ENCODE measurements around the gene PITX2.

Gene PITX2

DNA sequence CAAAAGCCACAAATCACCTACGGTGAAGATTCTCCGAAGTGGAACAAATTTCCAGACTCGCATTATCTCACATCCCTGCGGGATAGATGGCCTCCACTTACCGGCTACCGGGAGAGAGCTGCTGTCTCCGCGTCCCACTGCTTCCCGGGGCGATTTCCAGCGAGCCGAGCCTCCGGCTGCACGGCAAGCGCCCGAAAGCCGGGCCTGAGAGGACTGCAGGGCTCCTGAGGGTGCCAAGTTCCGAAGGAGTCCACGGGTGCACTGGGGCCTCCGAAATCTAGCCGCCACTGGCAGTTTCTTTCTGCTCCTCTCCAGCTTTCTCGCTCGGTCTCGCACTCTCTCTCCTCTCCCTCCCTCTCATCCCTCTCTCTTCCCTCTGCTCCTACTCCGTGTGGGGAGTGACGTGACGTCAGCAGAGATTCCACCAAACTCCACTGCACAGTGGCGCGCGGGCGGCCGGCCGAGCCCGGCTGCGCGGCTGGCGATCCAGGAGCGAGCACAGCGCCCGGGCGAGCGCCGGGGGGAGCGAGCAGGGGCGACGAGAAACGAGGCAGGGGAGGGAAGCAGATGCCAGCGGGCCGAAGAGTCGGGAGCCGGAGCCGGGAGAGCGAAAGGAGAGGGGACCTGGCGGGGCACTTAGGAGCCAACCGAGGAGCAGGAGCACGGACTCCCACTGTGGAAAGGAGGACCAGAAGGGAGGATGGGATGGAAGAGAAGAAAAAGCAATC, 14.0 kb upstream of the PITX2 start:
- no peak for DNase-seq

DNA sequence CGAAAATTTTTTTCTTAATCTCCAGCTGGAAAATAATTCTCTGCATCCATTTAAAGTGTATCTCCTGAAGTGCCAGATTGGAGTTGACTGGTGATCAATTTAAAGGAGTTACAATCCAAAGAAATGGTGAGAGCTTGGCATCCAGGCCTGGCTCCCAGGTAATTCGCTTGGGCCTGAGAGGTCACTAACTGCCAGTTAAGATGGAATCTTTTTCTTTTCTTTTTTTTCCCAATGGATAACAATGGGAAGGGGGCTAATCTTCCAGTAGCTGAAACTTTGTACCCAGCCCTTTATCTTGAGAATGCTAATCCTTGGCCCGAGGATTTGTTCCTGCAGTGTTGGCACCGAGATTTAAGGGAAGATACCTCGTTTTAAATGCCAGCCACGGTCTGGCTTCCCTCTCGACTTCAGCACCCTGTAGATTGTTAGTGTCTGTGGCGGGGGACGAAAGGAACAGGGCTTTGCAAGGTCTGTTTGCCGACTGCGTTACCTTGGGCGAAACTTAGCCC, 13.3 kb upstream of the PITX2 start:
- DNase-seq: no peak

DNA sequence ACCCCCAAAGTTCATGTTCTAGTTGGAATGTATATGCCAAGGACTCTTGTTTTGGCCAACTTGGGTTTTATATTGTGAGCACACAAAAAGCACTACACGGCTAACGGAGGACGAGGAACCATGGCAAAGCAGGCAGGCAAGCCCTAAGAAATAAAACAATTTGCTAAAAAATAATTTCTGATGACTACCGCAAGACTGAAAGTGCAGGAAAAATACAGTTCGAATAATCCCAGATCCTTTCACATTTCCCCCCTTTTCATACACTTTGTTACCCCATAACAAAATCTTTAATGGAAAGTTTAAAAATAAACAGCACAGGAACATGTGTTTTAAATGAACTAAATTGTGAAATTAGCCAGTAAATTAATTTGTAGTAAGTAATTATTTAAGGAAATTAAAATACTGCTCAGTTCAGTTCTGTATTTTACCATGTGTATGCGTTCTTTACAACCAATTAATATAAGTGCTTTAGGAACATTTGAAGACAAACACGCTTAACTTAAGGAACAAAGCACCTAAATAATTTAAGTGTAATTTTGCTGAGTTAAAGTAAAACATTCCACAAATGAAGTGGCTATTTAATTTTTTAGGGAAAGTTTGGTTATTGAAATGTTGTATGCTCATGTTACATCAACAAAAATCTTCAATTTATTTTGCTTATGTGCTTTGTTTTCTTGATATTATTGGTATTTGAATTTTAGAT, 12.4 kb upstream of the PITX2 start:
- DNase-seq: no peak

DNA sequence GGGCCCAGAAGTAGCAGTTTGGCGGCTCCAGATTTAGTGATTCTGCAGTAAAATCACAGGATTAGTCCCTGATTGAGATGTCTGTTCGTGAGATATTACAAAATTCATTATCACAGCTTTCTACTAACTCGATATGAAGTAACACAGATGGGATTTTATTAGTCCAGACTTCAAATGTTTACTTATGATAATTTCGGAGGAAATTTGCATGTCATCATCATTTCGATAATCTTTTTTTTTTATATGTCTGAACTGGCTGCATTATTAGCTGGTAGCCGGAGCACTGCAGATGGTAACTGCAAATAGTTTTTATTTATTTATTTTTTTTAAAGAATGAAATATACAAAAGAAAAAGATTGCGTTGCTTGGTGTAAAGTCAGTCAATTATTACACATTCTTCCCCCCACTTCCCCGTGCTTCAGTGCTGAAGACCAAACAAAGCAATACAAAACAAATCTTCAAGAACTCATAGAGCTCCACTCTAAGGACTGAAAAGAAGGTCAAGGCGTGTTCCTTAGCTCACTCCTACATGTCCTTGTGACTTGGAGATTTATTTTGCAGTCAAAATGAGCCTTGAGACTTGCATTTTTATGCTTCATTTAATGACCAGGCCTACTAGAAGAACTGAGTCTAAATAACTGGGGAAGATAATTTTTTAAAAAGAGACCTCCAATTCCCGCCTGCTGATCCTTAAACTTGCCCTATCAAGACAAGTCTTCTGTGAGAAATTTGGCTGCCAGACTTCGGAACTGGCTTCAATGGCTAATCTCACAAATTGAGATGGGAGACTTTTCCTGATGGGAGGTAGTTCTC, 11.7 kb upstream of the PITX2 start:
- no peak for DNase-seq

DNA sequence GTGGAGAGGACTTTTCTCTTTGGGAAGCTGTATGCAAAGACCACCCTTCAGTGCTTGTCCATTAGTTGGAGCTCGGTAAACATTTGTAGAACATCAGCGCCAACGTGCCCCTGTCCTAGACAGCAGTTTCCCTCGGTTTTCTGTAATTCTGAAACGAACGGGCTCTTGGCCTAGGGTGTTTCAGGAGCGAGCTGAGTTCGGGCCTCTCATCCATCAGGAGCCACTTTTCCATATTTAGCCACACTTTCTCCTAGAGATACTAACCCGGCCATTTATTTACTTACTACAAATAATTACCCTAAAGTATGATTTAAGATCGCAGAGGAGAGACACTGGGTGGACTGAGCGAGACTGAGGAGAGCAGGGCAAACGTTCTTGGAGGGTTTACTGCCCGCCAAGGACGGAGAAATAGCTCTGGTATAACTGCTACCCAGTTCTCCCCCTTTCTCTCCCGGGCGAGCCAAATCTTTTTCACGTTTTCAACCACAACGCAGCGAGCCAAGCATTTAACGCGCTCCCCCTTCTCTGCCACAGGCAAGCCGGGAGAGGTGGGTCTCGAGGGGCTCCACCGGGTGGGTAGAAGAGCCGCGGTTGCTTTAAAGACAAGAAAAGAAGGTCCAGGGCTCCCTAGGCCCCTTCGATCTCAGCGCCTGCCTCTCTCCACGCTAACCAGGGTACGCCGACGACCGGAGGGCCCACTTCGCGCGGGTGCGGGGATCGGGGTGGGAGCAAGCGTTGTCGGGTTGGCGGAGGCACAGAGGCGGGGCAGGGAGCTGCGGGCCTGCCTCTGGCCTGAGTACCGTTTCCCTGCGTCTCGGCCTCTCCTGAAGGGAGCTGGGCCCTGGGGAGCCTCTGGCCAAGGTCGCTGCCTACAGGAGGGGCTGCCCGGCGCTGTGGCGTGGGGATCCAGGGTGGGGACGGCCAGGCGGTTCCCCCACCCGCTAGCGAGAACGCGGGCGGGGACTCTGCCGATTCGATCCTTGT, 10.8 kb upstream of the PITX2 start:
- no peak for DNase-seq

DNA sequence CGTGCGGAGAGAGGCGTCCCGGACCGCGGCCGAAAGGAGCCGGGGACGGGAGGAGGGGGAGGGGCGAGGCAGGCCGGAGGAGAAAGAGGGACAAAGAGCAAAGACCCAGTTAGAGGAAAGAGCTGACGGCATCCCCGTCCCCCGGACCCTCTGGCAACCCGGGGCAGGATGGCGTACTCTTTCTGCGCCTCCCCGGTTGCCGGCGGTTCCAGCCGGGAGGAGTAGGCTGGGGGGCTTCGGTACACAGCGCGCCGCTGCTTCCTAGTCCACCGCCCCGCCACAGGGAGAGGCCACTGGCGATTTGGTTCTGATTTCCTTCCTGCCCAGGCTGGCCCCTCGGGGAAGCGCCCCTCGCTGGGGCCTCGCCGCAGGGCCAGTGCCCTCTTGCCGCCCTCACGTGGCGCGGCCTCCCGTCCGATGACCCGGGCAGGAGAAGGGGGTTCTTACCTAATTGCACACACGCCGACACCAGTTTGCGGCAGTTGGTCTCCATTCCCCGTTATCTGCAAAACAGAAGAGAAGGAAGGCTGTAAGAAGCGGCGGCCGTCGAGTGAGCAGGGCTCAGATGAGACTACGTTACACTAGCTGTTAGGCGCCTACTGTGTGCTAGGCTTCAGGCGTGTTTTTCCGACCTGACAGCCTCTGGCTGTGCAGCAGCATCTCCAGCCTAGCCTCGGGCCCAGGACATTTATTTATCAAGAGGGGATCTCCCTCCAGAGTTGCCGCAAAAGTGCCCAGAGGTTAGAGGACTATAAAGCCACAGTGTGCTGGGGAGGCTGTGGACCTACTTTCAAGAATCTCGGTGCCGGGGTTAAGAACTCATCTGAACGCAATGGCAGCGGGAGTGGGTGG, 9.9 kb upstream of the PITX2 start:
- DNase-seq: no peak

DNA sequence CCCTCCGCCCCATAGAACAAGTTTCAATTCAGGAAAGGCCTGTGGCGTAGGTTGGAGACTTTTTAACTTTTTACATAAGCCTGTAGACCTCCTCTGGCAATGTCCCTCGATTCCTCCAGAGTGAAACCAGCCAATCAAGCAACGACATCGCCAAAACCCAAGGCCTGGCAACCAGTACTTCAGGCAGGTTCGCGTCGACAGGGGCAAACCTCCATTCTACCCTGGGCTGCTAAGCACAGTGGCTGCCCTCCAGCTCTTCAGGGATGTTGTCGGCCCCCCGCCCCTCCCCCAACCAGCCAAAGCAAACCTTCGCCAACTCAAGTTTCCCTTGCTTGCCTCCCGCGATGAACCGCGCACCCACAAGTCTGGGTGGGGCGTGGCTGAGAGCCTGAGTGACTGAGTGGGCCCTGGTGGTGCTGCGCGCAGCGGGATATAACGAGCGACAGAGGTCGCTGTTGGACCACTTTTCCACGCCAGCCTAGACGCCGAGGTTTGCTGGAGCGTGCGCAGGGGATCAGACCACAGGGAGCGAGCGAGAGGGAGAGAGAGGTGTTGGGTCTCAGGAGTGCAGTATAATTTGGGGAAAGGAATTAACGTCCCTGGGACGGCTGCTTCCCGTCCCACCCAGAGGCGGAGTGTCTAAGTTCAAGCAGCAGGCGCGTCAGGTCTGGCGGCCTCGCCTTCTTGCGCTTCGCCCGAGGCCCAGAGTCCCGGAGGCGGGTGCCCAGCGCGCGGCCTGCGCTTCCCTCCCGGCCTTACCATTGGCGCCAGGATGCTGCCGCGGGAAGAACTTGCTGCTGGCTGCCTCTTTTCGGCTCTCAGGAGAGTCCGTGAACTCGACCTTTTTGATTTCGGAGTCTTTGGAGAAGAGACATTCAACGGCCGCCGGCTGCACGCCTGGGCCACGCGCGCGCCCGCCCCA, 9.0 kb upstream of the PITX2 start:
- peak in 47 of 56 donors; percentile 2 to 82 (median 44) for DNase-seq

DNA sequence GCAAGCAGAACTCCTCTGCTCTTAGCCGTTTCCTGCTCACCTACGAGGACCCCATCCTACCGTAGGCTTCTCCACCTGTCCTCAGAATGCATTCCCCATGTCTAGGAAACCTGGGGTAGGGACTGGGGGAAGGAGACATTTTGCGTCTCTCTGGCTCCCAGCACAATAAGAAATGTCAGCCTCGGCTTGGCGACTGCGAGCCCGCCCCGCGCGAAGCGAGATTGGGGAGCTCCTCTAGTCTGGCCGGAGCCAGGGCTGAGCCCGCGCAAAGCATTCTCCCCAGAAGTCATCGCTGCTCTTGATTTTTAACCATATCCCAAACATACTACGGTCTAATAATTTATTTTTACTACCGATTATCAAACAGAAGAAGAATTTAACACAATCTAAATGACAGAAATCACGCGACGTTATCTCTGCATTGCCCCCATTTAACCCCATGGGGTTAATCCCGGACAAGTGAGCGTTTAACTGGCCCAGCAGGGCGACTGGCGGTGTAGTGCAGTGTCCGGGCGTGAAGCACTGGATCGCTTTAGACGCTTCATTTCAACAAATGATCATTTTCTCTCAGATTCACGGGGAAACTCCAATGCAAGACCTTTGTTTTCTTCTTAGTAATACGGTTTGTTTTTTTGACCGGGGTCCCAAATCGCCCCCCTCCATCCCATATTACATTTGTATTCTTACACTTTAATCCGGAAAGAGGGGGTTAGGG, 8.0 kb upstream of the PITX2 start:
- no peak for DNase-seq

DNA sequence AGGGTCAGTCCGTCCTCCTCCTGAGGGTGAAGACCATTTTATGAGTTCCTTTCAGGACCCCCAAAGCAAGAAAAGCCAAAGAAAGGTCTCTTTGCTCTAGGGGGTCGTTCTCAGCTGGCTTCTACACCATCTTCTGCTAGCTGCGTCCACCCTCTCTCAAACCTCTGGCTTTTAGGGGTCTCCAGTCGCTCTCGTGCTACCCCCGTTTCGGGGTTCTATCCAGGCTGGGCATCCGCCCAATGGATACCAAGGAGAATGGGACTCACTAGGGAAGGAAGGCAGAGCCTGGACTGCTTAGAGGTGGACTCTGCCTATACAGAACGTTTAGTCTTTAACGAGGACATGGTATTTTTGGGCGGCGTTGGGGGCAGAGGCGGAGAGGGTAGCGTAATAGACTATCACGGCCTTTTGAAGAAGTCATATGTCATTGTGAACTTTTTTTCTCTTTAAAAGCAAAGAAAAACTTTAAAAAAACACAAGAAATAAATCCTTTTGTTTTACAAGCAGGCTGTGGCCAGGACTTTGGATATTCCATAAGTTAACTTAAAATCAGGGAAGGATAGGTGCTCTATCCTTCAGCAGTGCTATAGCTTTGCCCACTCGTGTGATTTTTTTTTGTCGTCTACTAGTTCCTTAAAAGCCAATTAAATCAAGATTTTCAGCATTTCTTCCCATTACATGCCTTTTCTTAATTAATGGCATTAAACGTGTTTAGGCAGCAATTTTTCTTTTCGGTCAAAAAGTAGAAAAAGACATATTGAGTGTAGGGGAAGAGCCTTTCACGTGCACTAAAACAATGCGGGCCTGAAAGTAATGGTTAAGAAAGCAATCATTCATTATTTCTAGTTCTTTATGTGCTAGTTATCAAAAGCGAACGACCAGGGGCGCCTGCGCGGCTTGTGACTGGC, 7.2 kb upstream of the PITX2 start:
- DNase-seq: no peak

DNA sequence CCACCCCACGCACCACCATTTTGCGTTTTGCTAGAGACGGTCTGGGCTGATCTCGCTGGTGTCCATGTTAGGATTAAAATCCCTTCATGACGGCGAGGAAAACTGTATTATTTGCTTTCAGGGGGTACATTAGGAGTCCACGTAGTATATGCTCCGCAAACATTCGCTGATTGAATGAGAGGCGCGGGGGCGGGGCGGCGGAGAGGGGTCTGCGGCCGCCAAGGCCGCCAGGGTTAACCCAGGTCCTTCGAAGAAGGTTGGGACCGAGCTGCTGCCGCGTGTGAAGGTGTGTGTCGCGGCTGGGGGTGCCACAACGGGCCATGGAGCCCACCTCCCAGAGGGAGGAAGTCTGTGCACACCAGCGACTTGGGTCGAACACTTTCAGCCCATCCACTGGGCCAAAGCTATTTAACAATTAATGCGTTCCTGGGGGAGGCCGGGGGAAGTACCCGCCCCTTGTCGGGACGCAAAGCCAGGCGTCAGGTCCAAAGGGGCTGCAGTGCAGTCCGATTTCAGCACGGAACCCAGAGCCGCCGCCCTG, 6.4 kb upstream of the PITX2 start:
- DNase-seq: no peak

DNA sequence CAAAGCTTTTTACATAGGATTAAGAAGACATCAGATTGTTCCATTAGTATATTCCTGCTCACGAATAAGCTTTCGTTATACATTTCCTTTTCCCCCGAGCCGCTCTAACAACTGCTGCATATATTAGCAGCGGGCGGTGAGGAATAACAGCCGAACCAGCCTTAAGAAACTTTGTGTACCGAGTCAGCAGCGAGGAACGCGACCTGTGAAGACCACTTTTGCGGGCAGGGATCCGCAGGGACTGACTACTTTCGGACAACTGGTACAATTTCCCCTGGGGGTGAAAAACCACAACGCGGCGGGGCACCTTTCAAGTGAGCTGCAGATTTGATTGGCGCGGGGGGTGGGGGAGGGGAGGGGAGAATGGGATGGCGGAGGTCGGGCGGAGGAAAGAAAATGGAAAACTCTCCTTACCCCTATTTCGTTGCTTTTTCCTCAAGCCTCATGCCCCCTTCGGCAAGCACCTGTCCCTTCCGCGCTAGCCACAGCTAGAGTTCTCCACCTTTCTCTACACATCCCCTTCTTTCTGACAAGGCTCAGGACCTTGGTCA, 5.9 kb upstream of the PITX2 start:
- no peak for DNase-seq

DNA sequence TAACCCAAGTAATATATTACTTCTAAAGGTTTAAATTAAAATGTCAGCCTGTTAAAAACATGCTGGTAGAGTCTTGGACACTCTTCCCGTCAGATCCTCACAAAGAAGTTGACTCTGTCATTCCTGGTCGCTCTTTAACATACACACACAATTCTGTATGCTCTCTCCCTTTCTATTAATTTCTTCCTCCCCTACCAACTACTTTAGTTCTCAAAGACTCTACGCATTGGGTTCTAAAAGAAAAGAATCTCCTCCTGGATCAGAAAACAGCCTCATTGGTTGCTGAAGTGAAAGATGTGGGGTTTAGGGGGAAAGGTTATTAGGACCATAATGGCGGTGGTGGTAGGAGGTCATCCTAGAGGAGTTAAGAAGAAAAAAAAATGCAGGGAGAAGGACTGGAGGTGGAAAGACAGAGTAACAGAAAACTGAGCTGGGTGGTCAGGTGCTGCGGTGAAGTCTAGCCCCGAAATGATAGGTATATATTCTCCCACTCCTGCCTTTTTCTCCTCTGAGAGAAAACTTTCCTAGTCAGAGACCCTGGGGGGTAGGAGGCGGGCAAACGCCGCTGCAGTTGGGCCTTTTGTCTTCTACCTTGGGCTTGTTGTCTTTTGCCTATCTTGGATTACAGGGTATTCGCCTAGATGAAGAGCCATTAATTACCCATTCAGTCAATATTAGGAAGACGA, 5.2 kb upstream of the PITX2 start:
- DNase-seq: no peak

DNA sequence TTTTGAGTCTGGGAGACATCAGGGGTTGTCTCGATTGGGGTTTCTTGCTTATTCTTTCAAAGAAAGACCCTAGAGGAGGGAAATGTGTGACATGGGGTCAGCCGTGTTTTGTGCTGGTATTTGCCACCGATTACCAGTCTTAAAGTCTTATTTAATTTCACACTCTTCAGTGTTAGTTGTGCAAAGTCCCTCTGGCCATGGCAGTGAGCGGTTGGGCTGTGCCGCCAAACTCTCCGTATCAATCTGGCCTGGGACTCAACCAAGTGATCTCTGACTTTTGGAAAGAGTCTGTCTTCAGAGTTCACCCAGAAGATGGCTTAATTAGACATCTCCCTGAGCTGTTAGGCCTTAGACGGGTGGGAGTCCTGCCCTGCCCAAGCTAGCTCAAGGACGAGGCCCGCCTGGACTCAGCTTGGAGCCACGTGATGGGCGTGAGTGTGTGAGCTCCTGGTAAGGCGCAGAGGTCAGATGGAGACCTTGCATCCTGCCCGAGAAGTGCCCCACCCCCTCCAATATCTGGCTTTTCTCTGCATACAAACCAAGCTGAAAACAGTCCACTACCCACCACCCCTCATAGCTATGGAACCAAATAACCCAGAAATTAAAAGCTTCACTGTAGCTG, 3.8 kb upstream of the PITX2 start:
- no peak for DNase-seq

DNA sequence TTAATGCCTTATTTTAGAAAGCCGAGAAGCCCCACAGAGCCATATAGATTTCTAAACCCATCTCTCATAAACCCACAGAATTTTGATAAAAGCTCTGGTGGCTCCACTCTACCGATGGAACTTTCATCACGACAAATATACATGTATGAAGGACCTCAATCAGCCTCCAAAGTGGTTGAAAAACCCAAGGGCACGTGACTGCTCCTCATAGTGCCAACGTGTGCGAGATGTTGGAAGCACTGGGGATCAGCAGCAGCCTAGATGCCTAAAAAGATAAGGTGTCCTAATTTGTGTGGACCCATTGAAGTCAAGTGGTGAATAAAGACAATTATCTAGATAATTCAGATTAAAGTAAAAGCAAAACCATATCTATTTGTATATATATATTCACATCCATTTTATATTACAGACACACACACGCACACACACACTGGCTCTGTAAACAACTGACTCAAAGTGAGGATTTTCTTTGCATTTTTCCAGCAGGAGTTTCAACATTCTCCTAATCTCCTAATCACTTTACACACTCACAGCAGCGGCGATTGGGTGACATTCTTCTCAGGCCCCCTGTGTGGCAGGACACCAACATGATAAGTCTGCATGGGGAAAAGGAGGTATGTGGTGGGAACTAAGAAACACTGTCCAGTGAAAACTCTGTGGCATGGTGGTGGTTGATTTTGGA, 2.8 kb upstream of the PITX2 start:
- no peak for DNase-seq

Measured in nucleus accumbens (tissue), 56 donors.